Stomach (tissue), 4 donors: Measurements from ENCODE around the gene TTLL8.

ENCODE experiments used
- CTCF ChIP-seq, 7 experiments: fragments of 450-650 bp in 4 of 7; fragments of 200-600 bp in 3 of 7; sonication (generic) in 3 of 7; IDR thresholded peaks; one replicate each; pipeline ENCODE4 v1.5.1; 2016 to 2019; ENCODE audit warnings: antibody characterized with exemption in 7 of 7, control low read depth in 2 of 7, mild to moderate bottlenecking in 1 of 7
- POLR2A ChIP-seq, 4 donors: fragments of 450-650 bp; IDR thresholded peaks; one replicate each; pipeline ENCODE4 v1.6.1; 2016; ENCODE audit warnings: antibody characterized with exemption in 4 of 4, control low read depth in 2 of 4, mild to moderate bottlenecking in 1 of 4, moderate library complexity in 1 of 4
- POLR2AphosphoS5 ChIP-seq, 3 donors: sonication (generic); formaldehyde crosslinking; IDR thresholded peaks; one replicate each; pipeline ENCODE4 v1.6.1; 2016; ENCODE audit warnings: antibody characterized with exemption in 3 of 3

- TF ChIP-seq POLR2AphosphoS5 (IDR thresholded peaks at IDR 0.05) (no peak), POLR2A (IDR thresholded peaks at IDR 0.05) (no peak), CTCF (IDR thresholded peaks at IDR 0.05) (no peak)
Observed at GRCh38 chr22:50049299-50050195, 8.6 kb downstream of the TTLL8 start.
